ENCODE data around the gene CNGA1.

DNA sequence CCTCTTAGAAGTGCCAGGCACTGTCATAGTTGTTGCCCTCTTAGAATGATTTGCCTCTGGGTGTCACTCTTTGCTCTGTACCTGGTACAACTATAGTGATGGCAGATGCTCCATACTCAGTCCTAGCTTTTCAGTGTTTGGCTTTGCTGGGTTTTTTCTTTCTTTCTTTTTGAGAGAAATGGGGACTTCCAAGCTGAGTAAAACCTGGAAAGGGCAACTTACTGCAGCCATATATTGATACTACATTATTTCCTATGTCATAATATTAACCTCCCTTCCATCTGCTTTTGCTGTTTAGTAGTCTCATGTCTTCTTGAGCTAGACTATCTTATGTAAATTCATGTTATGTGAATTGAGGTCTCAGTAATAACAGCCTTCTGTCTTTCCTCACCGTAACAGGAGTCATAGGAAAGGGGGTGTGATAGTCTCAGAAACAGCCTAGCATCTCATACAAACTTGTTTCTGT lies 49.1 kb upstream of the CNGA1 start:
- no peak for TF ChIP-seq ZFP3 (CRISPR knock-in tag; IDR thresholded peaks at IDR 0.05)
- TF ChIP-seq TSHZ2 (CRISPR knock-in tag; IDR thresholded peaks at IDR 0.05), result no peak
- TF ChIP-seq ZC3H10 (CRISPR knock-in tag; IDR thresholded peaks at IDR 0.05), result no peak
- TF ChIP-seq GLIS3 (CRISPR knock-in tag; IDR thresholded peaks at IDR 0.05), result no peak
- TF ChIP-seq, protein P1, sequence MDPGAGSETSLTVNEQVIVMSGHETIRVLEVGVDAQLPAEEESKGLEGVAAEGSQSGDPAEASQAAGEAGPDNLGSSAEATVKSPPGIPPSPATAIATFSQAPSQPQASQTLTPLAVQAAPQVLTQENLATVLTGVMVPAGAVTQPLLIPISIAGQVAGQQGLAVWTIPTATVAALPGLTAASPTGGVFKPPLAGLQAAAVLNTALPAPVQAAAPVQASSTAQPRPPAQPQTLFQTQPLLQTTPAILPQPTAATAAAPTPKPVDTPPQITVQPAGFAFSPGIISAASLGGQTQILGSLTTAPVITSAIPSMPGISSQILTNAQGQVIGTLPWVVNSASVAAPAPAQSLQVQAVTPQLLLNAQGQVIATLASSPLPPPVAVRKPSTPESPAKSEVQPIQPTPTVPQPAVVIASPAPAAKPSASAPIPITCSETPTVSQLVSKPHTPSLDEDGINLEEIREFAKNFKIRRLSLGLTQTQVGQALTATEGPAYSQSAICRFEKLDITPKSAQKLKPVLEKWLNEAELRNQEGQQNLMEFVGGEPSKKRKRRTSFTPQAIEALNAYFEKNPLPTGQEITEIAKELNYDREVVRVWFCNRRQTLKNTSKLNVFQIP (CRISPR knock-in tag; IDR thresholded peaks at IDR 0.05; ENCODE audit: borderline replicate concordance, low read depth), result no peak
- TF ChIP-seq PATZ1 (CRISPR knock-in tag; IDR thresholded peaks at IDR 0.05; ENCODE audit: borderline replicate concordance), result no peak
- no peak for TF ChIP-seq ZNF70 (CRISPR knock-in tag; IDR thresholded peaks at IDR 0.05)
- no peak for TF ChIP-seq TCF4 (CRISPR knock-in tag; IDR thresholded peaks at IDR 0.05; ENCODE audit: borderline replicate concordance)
- TF ChIP-seq, protein P2, sequence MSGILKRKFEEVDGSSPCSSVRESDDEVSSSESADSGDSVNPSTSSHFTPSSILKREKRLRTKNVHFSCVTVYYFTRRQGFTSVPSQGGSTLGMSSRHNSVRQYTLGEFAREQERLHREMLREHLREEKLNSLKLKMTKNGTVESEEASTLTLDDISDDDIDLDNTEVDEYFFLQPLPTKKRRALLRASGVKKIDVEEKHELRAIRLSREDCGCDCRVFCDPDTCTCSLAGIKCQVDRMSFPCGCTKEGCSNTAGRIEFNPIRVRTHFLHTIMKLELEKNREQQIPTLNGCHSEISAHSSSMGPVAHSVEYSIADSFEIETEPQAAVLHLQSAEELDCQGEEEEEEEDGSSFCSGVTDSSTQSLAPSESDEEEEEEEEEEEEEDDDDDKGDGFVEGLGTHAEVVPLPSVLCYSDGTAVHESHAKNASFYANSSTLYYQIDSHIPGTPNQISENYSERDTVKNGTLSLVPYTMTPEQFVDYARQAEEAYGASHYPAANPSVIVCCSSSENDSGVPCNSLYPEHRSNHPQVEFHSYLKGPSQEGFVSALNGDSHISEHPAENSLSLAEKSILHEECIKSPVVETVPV (CRISPR knock-in tag; IDR thresholded peaks at IDR 0.05), result no peak
- no peak for TF ChIP-seq ZFP30 (CRISPR knock-in tag; IDR thresholded peaks at IDR 0.05)
